HG02642 (cell line): ENCODE data around the gene SETD2.

Source experiments
- ATAC-seq: cut with Tn5 transposase; IDR thresholded peaks from one replicate; pipeline ENCODE4 v1.9.1; 2021; ENCODE audit warnings: mild to moderate bottlenecking; ENCODE audit not compliant: unreplicated experiment, poor library complexity

The SETD2 gene

DNA sequence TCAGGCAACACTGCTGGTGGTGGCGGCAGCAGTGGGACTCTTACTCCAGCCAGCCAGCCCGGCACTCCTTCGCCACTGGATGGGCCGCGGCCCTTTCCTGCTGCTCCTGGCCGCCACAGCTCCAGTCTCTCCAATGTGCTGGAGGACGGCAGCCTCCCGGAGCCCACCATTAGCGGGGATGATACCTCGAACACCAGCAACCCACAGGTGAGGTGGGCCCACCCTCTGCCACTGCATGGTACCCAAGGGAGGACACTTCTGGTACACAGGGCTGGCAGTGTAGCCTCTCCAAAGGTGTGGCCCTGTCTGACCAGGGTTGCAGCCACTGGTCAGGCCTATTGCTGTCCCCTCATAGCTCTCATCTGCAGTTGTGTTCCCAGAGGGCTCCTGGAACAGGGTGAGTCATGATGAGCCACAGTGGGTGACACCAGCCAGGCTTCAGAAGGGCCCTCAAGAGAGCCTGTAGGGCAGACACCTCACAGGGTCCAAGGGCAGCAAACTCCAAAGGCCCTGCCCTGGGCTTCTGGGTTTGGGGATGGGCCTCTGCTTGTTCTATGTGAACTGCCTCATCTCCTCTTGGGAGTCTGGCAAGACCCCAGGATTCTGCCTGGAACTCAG is 163.6 kb downstream of the SETD2 start:
- ATAC-seq = no peak

GRCh38 chr3:46999516-47000197 is 164.3 kb downstream of the SETD2 start:
- no peak for ATAC-seq

DNA sequence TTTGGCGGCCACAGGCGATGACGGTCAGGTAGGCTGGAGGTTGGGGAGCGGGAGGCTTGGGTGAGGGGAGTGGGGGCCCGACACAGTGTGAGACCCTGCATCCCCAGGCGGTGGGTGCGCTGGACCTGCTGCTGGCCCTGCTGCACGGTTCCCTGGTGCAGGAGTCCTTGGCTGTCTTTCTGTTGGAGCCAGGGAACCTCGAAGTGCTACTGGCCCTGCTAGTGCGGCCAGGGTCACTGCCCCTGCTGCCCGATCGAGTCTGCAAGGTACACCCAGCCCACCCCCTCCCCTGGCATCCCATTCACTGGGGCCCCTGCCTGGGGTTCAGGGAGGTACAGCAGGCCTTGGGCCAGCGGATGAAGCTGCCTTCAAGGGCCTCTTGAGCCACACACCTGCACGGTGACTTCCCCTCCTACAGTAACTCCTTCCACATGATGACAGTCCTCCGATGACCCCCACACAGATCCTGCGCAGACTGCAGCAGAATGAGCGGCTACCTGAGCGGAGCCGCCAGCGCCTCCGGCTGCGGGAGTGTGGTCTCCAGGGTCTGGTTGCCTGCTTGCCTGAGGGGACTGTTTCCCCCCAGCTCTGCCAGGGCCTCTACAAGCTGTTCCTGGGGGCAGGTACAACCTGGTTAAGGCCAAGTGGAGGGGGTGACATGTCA is 164.9 kb downstream of the SETD2 start:
- ATAC-seq = no peak

DNA sequence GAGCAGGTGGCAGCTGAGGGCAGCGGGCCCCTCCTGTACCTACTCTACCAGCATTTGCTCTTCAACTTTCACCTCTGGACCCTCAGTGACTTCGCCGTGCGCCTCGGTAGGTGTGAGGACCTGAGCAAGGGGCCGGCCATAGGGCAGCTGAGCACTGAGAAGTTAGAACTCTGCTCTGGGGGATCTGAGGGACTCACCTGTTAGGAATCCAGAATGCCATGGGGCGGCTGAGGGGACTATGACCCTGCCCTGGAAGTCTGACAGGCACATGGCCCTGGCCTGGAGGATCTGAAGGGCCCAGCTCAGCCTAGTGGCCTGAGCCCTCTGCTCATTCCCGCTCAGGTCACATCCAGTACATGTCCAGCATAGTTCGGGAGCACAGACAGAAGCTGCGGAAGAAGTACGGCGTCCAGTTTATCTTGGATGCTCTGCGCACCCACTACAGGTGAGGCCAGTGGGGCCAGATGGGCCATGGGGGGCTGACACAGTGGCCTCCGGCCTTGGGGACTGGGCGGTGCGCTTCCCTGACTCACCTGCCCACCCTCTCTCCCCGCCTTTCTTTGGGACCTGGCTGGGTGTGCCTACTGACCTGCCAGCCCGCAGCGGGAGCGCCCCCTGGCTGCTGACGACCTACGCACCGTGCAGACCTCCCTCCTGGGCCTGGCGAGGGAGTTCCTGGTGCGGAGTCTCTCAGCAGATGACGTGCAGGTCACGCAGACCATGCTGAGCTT is 165.6 kb downstream of the SETD2 start:
- ATAC-seq = no peak

GRCh38 chr3:46997453-46998091 is 166.3 kb downstream of the SETD2 start:
- ATAC-seq = no peak

DNA sequence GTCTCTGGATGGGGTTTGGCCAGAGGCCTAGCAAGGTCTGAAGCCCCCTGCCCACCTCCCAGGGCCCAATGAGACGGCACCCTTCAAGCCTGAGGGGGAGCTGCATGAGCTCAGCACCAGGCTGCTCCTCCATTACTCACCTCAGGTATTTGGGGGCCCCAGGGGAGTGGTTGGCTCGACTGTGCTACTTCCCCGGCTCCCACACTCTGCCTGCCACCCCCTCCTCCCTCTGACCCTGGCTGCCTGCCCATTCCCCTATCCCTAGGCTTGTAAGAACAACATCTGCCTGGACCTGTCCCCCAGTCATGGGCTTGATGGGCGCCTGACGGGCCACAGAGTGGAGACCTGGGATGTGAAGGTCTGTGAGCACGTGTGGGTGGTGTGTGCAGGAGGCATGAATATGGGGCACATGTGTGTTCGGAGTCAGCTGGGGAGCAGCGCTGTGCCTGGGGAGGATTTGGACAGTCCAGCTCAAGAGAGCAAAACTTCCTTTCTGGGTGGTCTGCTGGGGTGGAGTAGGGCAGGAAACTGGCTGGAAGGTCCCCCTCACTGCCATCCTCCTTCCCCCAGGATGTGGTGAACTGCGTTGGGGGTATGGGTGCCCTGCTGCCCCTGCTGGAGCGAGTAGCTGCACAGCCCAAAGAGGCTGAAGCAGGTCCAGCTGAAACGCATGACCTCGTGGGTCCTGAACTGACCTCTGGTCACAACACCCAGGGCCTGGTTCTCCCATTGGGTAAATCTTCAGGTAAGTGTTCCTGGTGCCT is 167.0 kb downstream of the SETD2 start:
- ATAC-seq = no peak

- ATAC-seq = no peak
Observed at GRCh38 chr3:46995901-46996562, 167.9 kb downstream of the SETD2 start.

DNA sequence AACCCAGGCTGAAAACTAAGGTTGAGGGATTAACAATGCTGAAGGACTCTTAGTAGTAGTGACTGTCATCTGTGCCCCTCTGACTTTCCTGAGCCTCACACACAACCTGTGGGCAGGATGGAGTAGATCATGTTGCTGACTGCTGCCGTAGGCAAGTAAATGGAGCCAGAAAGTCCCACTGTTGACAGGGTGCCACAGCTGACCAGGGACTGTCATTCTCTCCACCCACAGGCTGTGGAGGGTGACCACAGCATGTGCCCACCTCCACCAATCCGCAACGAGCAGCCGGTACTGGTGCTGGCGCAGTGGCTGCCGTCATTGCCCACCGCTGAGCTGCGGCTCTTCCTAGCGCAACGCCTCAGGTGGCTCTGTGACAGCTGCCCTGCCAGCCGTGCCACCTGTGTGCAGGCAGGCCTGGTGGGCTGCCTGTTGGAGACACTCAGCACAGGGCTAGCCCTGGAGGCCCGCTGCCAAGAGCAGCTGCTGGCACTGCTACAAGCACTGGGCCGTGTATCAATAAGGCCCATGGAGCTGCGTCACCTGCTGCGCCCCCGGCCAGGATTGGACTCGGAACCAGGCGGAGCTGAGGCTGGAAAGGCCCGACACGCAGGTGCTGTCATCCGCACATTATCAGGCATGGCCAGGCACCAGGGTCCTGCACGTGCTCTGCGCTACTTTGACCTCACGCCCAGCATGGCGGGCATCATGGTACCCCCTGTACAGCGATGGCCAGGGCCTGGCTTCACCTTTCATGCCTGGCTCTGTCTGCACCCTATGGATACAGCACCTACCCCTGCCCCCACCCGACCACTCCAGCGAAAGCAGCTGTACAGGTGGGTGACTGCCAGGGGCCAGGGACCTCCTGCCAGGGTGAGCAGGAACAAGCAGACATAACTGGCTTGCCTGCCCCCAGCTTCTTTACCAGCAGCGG is 168.8 kb downstream of the SETD2 start:
- no peak for ATAC-seq

DNA sequence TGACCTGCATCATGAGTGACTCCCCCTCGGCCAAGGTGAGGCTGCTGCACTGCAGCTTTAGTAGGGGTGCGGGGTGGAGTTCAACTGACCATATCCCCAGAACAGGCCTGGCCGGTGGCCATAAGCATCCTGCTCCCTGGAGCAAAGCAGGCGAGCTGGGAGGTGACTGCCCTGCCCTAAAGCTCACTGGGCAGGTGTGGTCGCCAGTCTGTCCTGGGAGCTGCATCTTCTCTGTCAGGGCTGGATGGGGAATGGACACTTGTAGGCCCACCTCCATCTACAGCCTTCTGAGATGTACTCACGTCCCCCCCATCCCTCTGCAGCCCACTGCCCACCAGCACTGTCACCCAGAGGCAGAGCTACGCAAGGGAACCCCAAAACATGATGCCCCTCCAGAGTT is 169.9 kb downstream of the SETD2 start:
- ATAC-seq = no peak

GRCh38 chr3:46993292-46993691 is 170.6 kb downstream of the SETD2 start:
- ATAC-seq = no peak

DNA sequence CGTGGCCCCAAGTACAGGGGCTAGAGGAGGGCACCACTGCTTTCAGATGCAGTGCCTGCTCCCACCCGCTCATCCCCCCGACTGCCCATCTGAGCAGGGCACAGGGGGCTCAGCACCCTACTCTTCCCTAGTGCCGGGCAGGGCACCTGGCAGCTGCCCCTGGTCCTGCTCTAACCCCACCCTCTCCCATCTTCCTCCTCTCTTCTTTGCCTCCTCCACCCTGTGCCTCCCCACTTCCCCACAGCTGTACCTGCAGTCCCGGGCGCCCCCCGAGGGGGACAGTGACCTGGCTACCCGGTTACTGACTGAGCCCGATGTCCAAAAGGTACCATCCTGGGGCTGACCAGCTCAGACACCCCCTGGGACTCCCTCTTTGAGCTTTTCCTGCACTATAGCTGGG is 171.7 kb downstream of the SETD2 start:
- no peak for ATAC-seq

DNA sequence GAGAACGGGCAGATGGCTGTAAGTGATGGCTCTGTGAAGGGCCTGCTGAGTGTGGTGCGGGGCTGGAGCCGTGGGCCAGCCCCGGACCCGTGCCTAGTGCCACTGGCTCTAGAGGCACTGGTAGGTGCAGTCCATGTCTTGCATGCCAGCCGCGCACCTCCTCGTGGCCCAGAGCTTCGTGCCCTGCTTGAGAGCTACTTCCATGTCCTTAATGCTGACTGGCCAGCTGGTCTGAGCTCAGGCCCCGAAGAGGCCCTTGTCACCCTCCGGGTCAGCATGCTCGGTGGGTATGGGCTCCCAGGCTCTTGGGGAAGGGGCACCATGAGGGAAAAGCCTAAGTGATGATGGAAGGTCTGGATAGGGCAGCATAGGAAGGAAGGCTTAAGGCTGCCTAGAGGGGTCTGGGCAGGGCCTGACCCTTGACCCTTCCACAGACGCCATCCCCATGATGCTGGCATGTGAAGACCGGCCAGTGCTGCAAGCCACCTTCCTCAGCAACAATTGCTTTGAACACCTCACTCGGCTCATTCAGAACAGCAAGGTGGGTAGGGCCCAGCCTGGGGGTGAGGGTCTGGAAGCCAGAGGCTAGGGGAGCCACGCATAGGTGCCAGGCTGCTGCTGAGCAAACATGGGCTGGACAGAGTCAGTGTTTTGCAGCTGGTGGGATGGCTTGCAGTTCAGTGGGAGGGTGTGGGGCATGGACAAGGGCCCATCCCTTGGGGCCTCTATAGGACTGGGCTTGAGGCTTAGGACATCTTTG is 172.3 kb downstream of the SETD2 start:
- ATAC-seq = no peak

DNA sequence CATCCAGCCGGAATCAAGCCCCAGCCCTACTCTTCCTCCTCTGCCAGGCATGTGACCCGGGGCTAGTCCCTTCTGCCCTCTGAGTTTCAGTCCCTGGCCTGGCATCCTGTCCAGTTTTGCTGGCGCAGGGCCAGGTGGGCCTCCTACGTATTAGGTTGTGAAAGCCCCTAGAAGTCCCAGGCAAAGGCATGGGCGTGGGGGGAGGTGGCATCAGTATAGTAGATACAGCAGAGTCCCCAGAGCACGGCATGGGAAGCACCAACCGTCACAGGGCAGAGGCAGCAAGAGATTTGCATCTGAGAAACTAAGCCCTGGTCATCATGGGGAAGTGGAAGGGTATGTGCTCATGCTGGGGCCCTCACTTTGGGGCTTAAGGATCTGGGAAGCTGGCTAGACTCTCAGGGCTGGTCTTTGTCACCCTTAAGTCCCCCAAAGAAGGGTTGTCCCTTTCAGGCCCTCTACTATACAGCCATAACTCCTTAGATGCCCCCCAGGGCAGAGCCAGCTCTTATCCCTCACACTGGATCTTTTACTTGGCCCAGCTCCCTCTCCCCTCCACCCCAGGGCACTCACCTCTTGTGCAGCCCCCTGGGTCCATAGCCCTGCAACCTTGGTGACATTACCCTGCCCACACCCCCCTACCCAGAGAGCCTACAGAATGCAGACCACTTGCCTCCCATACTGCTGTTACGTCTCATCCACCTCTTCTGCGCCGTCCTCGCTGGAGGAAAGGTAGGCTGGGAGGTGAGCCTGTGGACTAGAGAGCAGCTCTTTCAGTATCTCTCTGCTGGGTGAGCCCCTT is 173.1 kb downstream of the SETD2 start:
- peak; percentile 43 for ATAC-seq

DNA sequence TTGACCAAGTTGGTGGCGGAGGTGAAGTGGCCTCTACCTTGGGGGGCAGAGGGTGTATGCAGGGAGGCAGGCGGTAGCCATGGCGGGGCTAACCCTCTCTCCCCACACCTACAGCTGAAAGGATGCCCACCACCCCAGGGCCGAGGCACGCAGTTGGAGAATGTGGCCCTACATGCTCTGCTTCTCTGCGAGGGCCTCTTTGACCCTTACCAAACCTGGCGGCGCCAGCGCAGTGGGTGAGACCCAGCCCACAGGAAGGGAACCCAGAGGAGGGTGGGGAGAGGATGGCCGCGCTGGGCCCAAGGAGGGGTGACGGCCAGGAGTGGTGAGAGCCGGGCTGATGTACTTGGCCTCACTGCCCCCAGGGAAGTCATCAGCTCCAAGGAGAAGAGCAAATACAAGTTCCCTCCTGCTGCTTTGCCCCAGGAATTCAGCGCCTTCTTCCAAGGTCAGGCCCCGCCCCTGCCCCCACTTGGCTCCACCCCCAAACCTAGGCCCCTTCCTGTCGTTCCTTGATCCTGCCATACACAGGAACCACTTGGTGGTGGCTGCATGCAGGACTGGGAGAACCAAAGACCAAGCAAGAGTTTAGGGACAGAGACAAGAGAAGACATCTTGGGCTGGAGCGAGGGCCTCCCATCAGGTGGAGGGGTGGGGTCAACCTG is 174.6 kb downstream of the SETD2 start:
- ATAC-seq = no peak

GRCh38 chr3:46988616-46989015 is 175.3 kb downstream of the SETD2 start:
- no peak for ATAC-seq

GRCh38 chr3:46987743-46988401 is 176.0 kb downstream of the SETD2 start:
- ATAC-seq = peak; percentile 69
